ENCODE results near the gene IQUB.

IQUB gene

GRCh38 chr7:123505221-123505620 lies 29.2 kb downstream of the IQUB start:
- Histone ChIP-seq H3K4me3 (ENCODE audit: insufficient read depth, low read length, poor library complexity, severe bottlenecking) (no peak overlapping the region), H3F3A (ENCODE audit: insufficient read depth) (no peaks in the 10 kb centered on the region), H3K4me2 (ENCODE audit: low read depth, low read length, poor library complexity, severe bottlenecking) (no peak overlapping the region), H4K20me1 (ENCODE audit: low read depth, low read length) (no peaks in the 10 kb centered on the region), H3K27me3 (ENCODE audit: low read length) (no peaks in the 10 kb centered on the region), H2AFZ (ENCODE audit: low read depth, low read length, severe bottlenecking) (no peak overlapping the region), H3K27ac (ENCODE audit: low read depth, low read length) (no peak overlapping the region), H3K36me3 (ENCODE audit: low read length) (no peaks in the 10 kb centered on the region), H3K9me2 (replicated peaks; ENCODE audit: insufficient read depth, low read length) (no peaks in the 10 kb centered on the region), H3K9ac (ENCODE audit: low read length) (no peak overlapping the region), H3K9me3 (ENCODE audit: insufficient read depth, low read length) (no peaks in the 10 kb centered on the region), H3K79me2 (ENCODE audit: insufficient read depth, low read length) (no peaks in the 10 kb centered on the region)
- TF ChIP-seq CTCF (IDR thresholded peaks at IDR 0.05; ENCODE audit: insufficient read depth, low read length, poor library complexity, severe bottlenecking) (no peak), EZH2phosphoT487 (conservative IDR thresholded peaks at IDR 0.05; ENCODE audit: low read length) (no peak)

- H2AFZ ChIP-seq (ENCODE audit: low read depth, low read length, severe bottlenecking): no peak overlapping the region
- H4K20me1 ChIP-seq (ENCODE audit: low read depth, low read length): no peaks in the 10 kb centered on the region
- no peaks in the 10 kb centered on the region for H3K9me3 ChIP-seq (ENCODE audit: insufficient read depth, low read length)
- H3K9me2 ChIP-seq (replicated peaks; ENCODE audit: insufficient read depth, low read length): no peaks in the 10 kb centered on the region
- TF ChIP-seq CTCF (IDR thresholded peaks at IDR 0.05; ENCODE audit: insufficient read depth, low read length, poor library complexity, severe bottlenecking) (no peak), EZH2phosphoT487 (conservative IDR thresholded peaks at IDR 0.05; ENCODE audit: low read length) (no peak)
- H3K79me2 ChIP-seq (ENCODE audit: insufficient read depth, low read length): no peaks in the 10 kb centered on the region
- no peak overlapping the region for H3K4me2 ChIP-seq (ENCODE audit: low read depth, low read length, poor library complexity, severe bottlenecking)
- no peak overlapping the region for H3K27ac ChIP-seq (ENCODE audit: low read depth, low read length)
- no peak overlapping the region for H3K9ac ChIP-seq (ENCODE audit: low read length)
- H3K36me3 ChIP-seq (ENCODE audit: low read length): no peaks in the 10 kb centered on the region
- no peak overlapping the region for H3K4me3 ChIP-seq (ENCODE audit: insufficient read depth, low read length, poor library complexity, severe bottlenecking)
- H3F3A ChIP-seq (ENCODE audit: insufficient read depth): no peaks in the 10 kb centered on the region
- H3K27me3 ChIP-seq (ENCODE audit: low read length): no peaks in the 10 kb centered on the region
Observed at GRCh38 chr7:123502201-123502600, 32.2 kb downstream of the IQUB start.

- no peaks in the 10 kb centered on the region for H3K9me2 ChIP-seq (replicated peaks; ENCODE audit: insufficient read depth, low read length)
- TF ChIP-seq CTCF (IDR thresholded peaks at IDR 0.05; ENCODE audit: insufficient read depth, low read length, poor library complexity, severe bottlenecking): no peak
- no peak for TF ChIP-seq EZH2phosphoT487 (conservative IDR thresholded peaks at IDR 0.05; ENCODE audit: low read length)
- H3K36me3 ChIP-seq (ENCODE audit: low read length): no peaks in the 10 kb centered on the region
- no peaks in the 10 kb centered on the region for H3K9me3 ChIP-seq (ENCODE audit: insufficient read depth, low read length)
- no peaks in the 10 kb centered on the region for H3K79me2 ChIP-seq (ENCODE audit: insufficient read depth, low read length)
- no peaks in the 10 kb centered on the region for H4K20me1 ChIP-seq (ENCODE audit: low read depth, low read length)
- H3K27ac ChIP-seq (ENCODE audit: low read depth, low read length): no peak overlapping the region
- no peaks in the 10 kb centered on the region for H3F3A ChIP-seq (ENCODE audit: insufficient read depth)
- H3K9ac ChIP-seq (ENCODE audit: low read length): no peak overlapping the region
- no peaks in the 10 kb centered on the region for H3K27me3 ChIP-seq (ENCODE audit: low read length)
- H3K4me2 ChIP-seq (ENCODE audit: low read depth, low read length, poor library complexity, severe bottlenecking): no peak overlapping the region
- no peak overlapping the region for H2AFZ ChIP-seq (ENCODE audit: low read depth, low read length, severe bottlenecking)
- no peak overlapping the region for H3K4me3 ChIP-seq (ENCODE audit: insufficient read depth, low read length, poor library complexity, severe bottlenecking)
Observed at GRCh38 chr7:123500878-123501489, 33.4 kb downstream of the IQUB start.

Data from SU-DHL-6 (cell line).